ENCODE measurements around the gene TSPY4.
"Not testable (repeated sequence)": the region's sequence is repeated elsewhere in the genome, so short reads cannot be mapped to it uniquely, and the experiment has no call there.

TSPY4 gene, protein sequence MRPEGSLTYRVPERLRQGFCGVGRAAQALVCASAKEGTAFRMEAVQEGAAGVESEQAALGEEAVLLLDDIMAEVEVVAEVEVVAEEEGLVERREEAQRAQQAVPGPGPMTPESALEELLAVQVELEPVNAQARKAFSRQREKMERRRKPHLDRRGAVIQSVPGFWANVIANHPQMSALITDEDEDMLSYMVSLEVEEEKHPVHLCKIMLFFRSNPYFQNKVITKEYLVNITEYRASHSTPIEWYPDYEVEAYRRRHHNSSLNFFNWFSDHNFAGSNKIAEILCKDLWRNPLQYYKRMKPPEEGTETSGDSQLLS

GRCh38 chrY:9337164-9337563, at the start of gene TSPY4:
TSS of gene TSPY4 (plus strand) at chrY:9337464. CDS start at chrY:9337510, 46 bp downstream.
- DNase-seq (ENCODE audit: low read depth in 2 of 3, low spot score in 2 of 3), result not testable (repeated sequence)

DNA sequence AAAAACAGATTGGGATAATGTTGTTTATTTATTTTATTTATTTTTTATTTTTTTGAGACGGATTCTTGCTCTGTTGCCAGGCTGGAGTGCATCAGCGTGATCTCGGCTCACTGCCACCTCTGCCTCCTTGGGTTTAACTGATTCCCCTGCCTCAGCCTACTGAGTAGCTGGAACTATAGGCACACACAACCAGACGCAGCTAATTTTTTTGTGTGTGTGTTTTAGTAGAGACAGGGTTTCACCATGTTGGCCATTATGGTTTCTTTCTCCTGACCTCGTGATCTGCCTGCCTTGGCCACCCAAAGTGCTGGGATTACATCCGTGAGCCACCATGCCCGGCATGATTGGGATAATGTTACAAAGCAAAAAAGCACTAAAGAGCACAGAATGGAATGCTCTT, 16.3 kb upstream of the TSPY4 start:
- no peak for DNase-seq (ENCODE audit: low read depth in 2 of 3, low spot score in 2 of 3)

DNA sequence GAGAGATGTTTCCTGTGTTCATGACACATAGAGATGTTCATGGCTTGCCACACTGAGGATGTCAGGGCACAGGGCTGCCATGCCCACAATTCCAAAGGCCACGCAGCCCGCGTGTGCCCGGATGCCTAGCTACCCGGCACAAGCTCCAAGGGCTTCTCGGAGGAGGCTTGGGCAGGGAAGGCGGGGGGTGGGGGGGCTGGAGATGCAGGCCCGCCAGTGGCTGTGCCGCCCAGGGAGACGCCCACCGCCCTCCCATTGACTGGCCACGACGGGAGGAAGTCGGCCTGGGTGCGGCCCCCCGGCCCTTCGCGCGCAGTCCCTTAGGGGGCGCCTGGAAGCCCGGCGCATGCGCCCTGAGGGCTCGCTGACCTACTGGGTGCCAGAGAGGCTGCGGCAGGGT, 20.2 kb downstream of the TSPY4 start, which contains the start of gene TSPY8:
Gene TSPY8 (plus strand): TSS at position 301 of the 400 bp plus-strand sequence. CDS start 46 bp downstream, at position 347.
- not testable (repeated sequence) for DNase-seq (ENCODE audit: low read depth in 2 of 3, low spot score in 2 of 3)

Measured in activated CD8-positive, alpha-beta memory T cell treated with anti-CD3 and anti-CD28 coated beads for 48 hours (primary cell).